ENCODE measurements around the gene BEND3.
A peak's percentile ranks its signal among the peaks of the same experiment; 100 is the strongest.
"Not testable (repeated sequence)": the region's sequence is repeated elsewhere in the genome, so short reads cannot be mapped to it uniquely, and the experiment has no call there.

BEND3 gene

GRCh38 chr6:107118976-107119375 is 3.7 kb upstream of the BEND3 start:
- no peaks in the 10 kb centered on the region for H3K9me3 ChIP-seq (ENCODE audit: control insufficient read depth, insufficient read depth, low read length)
- H3K27me3 ChIP-seq (ENCODE audit: control insufficient read depth, insufficient read depth, low read length) = no peaks in the 10 kb centered on the region
- peaks cover 14% of the 10 kb centered on the region for H3K4me1 ChIP-seq (ENCODE audit: control insufficient read depth, insufficient read depth, low read length)
- H3K9ac ChIP-seq (ENCODE audit: low read depth, low read length) = no peak overlapping the region
- H3K4me3 ChIP-seq (ENCODE audit: low read depth, low read length) = no peak overlapping the region
- H3K36me3 ChIP-seq (ENCODE audit: control insufficient read depth, insufficient read depth, low read length) = no peaks in the 10 kb centered on the region

DNA sequence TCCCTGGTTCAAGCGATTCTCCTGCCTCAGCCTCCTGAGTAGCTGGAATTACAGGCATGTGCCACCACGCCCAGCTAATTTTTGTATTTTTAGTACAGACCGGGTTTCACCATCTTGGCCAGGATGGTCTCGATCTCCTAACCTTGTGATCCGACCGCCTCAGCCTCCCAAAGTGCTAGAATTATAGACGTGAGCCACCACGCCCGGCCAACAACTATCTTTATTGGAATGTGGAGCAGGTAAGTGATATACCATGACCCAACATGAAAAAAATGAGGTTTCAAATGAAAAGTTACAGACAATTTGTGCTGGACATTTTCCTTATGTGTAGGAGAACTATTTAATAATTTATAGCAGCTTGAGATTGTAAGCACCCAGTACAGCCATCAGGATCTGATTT is 3.2 kb upstream of the BEND3 start:
- not testable (repeated sequence) for H3K4me3 ChIP-seq (ENCODE audit: low read depth, low read length)
- peaks cover 18% of the 10 kb centered on the region for H3K4me1 ChIP-seq (ENCODE audit: control insufficient read depth, insufficient read depth, low read length)

GRCh38 chr6:107116931-107117330 is 1.6 kb upstream of the BEND3 start:
- peaks cover 20% of the 10 kb centered on the region for H3K4me1 ChIP-seq (ENCODE audit: control insufficient read depth, insufficient read depth, low read length)
- H3K36me3 ChIP-seq (ENCODE audit: control insufficient read depth, insufficient read depth, low read length) = no peaks in the 10 kb centered on the region
- H3K9me3 ChIP-seq (ENCODE audit: control insufficient read depth, insufficient read depth, low read length) = no peaks in the 10 kb centered on the region
- H3K9ac ChIP-seq (ENCODE audit: low read depth, low read length) = no peak overlapping the region
- H3K27me3 ChIP-seq (ENCODE audit: control insufficient read depth, insufficient read depth, low read length) = no peaks in the 10 kb centered on the region
- H3K4me3 ChIP-seq (ENCODE audit: low read depth, low read length) = peak overlapping the region; percentile 1

More for the DNA sequence above, 3.2 kb upstream of the BEND3 start:
- H3K27me3 ChIP-seq (ENCODE audit: control insufficient read depth, insufficient read depth, low read length); H3K9ac ChIP-seq (ENCODE audit: low read depth, low read length); H3K36me3 ChIP-seq (ENCODE audit: control insufficient read depth, insufficient read depth, low read length); H3K9me3 ChIP-seq (ENCODE audit: control insufficient read depth, insufficient read depth, low read length): not testable (repeated sequence)

GRCh38 chr6:107116328-107116892 is 1.1 kb upstream of the BEND3 start:
- peaks cover 19% of the 10 kb centered on the region for H3K4me1 ChIP-seq (ENCODE audit: control insufficient read depth, insufficient read depth, low read length)
- H3K4me3 ChIP-seq (ENCODE audit: low read depth, low read length) = peak overlapping the region; percentile 58
- no peaks in the 10 kb centered on the region for H3K36me3 ChIP-seq (ENCODE audit: control insufficient read depth, insufficient read depth, low read length)
- peak overlapping the region; percentile 94 for H3K9ac ChIP-seq (ENCODE audit: low read depth, low read length)
- H3K27me3 ChIP-seq (ENCODE audit: control insufficient read depth, insufficient read depth, low read length) = no peaks in the 10 kb centered on the region
- no peaks in the 10 kb centered on the region for H3K9me3 ChIP-seq (ENCODE audit: control insufficient read depth, insufficient read depth, low read length)

- Histone ChIP-seq H3K4me1 (ENCODE audit: control insufficient read depth, insufficient read depth, low read length) (peaks cover 17% of the 10 kb centered on the region), H3K9ac (ENCODE audit: low read depth, low read length) (peak overlapping the region; percentile 94), H3K4me3 (ENCODE audit: low read depth, low read length) (peak overlapping the region; percentile 58), H3K9me3 (ENCODE audit: control insufficient read depth, insufficient read depth, low read length) (no peaks in the 10 kb centered on the region), H3K36me3 (ENCODE audit: control insufficient read depth, insufficient read depth, low read length) (no peaks in the 10 kb centered on the region), H3K27me3 (ENCODE audit: control insufficient read depth, insufficient read depth, low read length) (no peaks in the 10 kb centered on the region)
These were observed 496 bp upstream of the BEND3 start for GRCh38 chr6:107115695-107116327.

GRCh38 chr6:107114213-107114925 is 946 bp downstream of the BEND3 start:
- H3K9me3 ChIP-seq (ENCODE audit: control insufficient read depth, insufficient read depth, low read length) = no peaks in the 10 kb centered on the region
- H3K27me3 ChIP-seq (ENCODE audit: control insufficient read depth, insufficient read depth, low read length) = no peaks in the 10 kb centered on the region
- H3K4me1 ChIP-seq (ENCODE audit: control insufficient read depth, insufficient read depth, low read length) = peaks cover 17% of the 10 kb centered on the region
- peak overlapping the region; percentile 68 for H3K9ac ChIP-seq (ENCODE audit: low read depth, low read length)
- H3K4me3 ChIP-seq (ENCODE audit: low read depth, low read length) = peak overlapping the region; percentile 68
- H3K36me3 ChIP-seq (ENCODE audit: control insufficient read depth, insufficient read depth, low read length) = no peaks in the 10 kb centered on the region

- no peaks in the 10 kb centered on the region for H3K36me3 ChIP-seq (ENCODE audit: control insufficient read depth, insufficient read depth, low read length)
- H3K4me3 ChIP-seq (ENCODE audit: low read depth, low read length) = no peak overlapping the region
- H3K9ac ChIP-seq (ENCODE audit: low read depth, low read length) = no peak overlapping the region
- H3K9me3 ChIP-seq (ENCODE audit: control insufficient read depth, insufficient read depth, low read length) = no peaks in the 10 kb centered on the region
- H3K4me1 ChIP-seq (ENCODE audit: control insufficient read depth, insufficient read depth, low read length) = peaks cover 15% of the 10 kb centered on the region
- H3K27me3 ChIP-seq (ENCODE audit: control insufficient read depth, insufficient read depth, low read length) = no peaks in the 10 kb centered on the region
These were observed 5.1 kb downstream of the BEND3 start for GRCh38 chr6:107110200-107110599.

DNA sequence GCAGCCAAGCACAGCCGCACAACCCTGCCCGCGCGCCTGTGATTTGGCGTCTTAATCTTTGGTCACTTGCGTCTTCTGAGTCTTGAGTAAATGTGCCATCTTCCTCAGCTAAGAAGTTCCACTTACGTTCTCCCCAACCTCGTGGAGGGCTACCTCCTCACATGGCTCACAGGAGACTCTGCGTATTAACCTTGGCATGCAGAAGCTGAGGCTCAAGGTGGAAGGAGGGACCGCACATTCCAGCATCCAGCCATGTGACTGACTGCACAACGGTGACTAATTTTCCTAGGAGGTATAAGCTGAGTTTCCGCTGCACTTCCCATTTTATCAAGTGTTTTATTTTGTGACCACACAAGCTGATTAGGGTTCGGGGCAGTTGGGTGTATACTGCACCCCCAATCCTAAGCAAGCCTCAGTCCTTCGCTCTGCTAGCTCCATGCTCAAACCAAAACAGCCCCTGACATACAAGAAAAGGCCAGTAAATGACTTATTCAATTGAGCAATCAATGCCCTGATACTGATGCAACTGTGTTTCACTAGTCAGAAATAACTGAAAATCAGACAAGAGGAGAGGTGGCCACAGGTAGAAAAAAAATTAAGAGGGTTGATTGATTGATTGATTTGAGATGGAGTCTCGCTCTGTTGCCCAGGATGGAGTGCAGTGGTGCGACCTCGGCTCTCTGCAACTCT is 7.0 kb downstream of the BEND3 start:
- Histone ChIP-seq H3K9me3 (ENCODE audit: control insufficient read depth, insufficient read depth, low read length) (no peaks in the 10 kb centered on the region), H3K4me3 (ENCODE audit: low read depth, low read length) (no peak overlapping the region), H3K27me3 (ENCODE audit: control insufficient read depth, insufficient read depth, low read length) (no peaks in the 10 kb centered on the region), H3K9ac (ENCODE audit: low read depth, low read length) (no peak overlapping the region), H3K4me1 (ENCODE audit: control insufficient read depth, insufficient read depth, low read length) (peaks cover 10% of the 10 kb centered on the region), H3K36me3 (ENCODE audit: control insufficient read depth, insufficient read depth, low read length) (no peaks in the 10 kb centered on the region)

GRCh38 chr6:107107791-107108190 is 7.5 kb downstream of the BEND3 start:
- Histone ChIP-seq H3K36me3 (ENCODE audit: control insufficient read depth, insufficient read depth, low read length) (no peaks in the 10 kb centered on the region), H3K9ac (ENCODE audit: low read depth, low read length) (no peak overlapping the region), H3K9me3 (ENCODE audit: control insufficient read depth, insufficient read depth, low read length) (no peaks in the 10 kb centered on the region), H3K27me3 (ENCODE audit: control insufficient read depth, insufficient read depth, low read length) (no peaks in the 10 kb centered on the region), H3K4me1 (ENCODE audit: control insufficient read depth, insufficient read depth, low read length) (peaks cover 12% of the 10 kb centered on the region), H3K4me3 (ENCODE audit: low read depth, low read length) (no peak overlapping the region)

DNA sequence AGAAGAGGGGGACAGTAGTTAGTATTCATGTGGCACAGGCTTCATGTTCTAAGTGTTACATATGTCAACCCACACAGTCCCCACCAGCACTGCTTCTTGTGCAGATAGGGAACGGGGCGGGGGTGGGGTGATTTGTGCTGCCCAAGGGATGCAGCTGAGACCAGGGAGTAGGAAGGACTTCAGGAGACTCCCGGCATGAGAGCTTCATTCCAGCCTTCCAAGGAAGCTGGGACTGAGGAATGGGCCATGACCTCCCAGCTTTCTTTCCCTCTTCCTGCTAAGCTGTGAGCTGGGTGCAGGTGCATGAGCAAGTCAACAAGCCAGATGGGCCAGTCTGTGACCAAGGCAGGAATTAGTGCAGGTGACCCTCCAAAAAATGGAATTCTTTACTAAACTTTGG is 9.2 kb downstream of the BEND3 start:
- peaks cover 12% of the 10 kb centered on the region for H3K4me1 ChIP-seq (ENCODE audit: control insufficient read depth, insufficient read depth, low read length)
- H3K36me3 ChIP-seq (ENCODE audit: control insufficient read depth, insufficient read depth, low read length) = no peaks in the 10 kb centered on the region
- H3K27me3 ChIP-seq (ENCODE audit: control insufficient read depth, insufficient read depth, low read length) = no peaks in the 10 kb centered on the region
- H3K4me3 ChIP-seq (ENCODE audit: low read depth, low read length) = no peak overlapping the region
- no peaks in the 10 kb centered on the region for H3K9me3 ChIP-seq (ENCODE audit: control insufficient read depth, insufficient read depth, low read length)
- H3K9ac ChIP-seq (ENCODE audit: low read depth, low read length) = no peak overlapping the region

DNA sequence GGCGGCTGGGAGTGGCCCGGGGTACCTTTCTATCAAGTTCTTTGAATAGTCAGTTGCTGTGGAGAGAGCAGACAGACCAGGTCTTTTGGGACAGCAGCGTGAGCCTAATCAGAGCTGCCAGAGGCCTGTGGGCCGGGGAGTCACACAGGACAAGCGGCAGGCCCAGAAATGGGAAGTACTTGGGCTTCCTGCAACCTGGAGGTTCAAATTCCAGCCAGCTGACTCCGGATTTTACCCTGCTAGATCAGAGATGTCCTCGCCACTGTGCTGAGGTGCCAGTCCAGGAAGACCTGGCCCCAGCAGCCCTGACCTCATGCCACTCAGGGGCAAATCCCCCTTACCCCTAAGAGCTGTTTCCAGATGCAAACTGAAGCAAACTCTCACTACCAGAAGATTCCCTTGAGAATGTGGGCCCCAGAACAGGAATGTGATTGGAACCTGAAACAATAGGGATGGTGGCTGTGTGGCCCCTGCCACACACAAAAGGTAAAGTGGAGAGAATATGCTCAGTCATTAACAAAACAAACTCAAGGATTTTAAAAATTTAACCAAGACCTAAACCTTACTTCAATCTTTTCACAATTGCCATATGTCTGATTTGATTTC is 9.7 kb downstream of the BEND3 start:
- Histone ChIP-seq H3K9me3 (ENCODE audit: control insufficient read depth, insufficient read depth, low read length) (no peaks in the 10 kb centered on the region), H3K4me1 (ENCODE audit: control insufficient read depth, insufficient read depth, low read length) (peaks cover 12% of the 10 kb centered on the region), H3K27me3 (ENCODE audit: control insufficient read depth, insufficient read depth, low read length) (no peaks in the 10 kb centered on the region), H3K9ac (ENCODE audit: low read depth, low read length) (no peak overlapping the region), H3K4me3 (ENCODE audit: low read depth, low read length) (no peak overlapping the region), H3K36me3 (ENCODE audit: control insufficient read depth, insufficient read depth, low read length) (no peaks in the 10 kb centered on the region)
